Measurements from ENCODE around the gene VWA5B1.

DNA sequence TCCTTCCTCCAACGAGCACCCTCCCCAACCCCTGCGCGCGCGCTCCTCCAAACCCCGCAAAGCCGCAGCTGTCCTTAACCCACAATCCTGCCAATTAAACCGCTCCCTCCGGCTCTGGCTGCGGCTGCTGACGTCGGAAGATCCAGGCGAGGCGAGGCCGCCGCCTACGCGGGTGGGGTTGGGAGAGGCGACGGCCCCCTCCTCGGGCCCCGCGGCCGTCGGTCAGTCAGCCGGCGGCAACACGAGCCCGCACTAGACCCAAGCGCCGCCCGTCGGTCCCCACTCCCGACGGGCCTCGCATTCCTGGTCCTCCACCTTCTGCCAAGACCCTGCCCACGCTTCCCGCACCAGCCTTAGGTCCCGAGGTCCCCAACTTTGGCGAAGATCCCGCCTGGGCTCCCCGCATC lies 75.4 kb downstream of the VWA5B1 start:
- TF ChIP-seq POLR2A (IDR thresholded peaks at IDR 0.05): no peak
- no peak for TF ChIP-seq EP300 (IDR thresholded peaks at IDR 0.05)

All from stomach (tissue), 4 donors.